Measurements from ENCODE around the gene POTEJ. TPM values are rescaled to one million over a fixed set of nuclear protein-coding genes. Genes with fewer than 3 reads are reported as not detected.
"Not testable (repeated sequence)": the region's sequence is repeated elsewhere in the genome, so short reads cannot be mapped to it uniquely, and the experiment has no call there.

POTEJ gene
- total RNA-seq, 3 donors from 2014 or later = not detected

DNA sequence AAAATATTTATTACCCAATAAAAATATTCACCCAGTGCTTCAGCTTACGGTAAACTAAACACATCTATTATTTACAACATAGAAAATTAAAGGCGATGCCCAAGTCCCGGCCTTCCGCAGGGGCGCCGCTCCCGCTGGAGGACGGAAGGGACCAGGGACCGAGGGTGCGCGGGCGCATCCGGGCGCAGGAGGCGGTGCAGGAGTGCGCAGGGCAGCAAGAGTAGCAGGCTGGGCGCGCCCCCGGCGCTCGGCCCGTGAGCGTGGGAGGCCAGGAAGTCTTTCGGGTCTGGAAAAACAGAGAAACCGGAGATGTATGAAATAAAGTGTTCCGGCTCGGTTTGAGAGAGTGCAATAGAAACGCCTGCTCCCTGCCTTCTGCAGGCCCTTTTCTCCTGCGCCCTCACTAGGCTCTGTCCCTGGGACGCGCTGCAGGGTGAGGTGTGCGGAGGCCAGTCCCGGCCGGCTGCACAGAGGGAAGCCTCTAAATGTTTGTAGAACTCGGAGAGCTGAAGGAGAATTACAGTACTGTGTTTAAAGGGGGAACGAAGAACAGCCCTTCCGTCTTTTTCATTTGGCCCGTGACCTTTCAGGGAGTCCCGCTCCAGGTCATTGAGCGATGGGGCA, 18.3 kb upstream of the POTEJ start:
- H3K9me3 Mint-ChIP-seq; DNase-seq; H3K36me3 Mint-ChIP-seq (ENCODE audit: insufficient read depth); H3K27me3 Mint-ChIP-seq (ENCODE audit: low read depth); H3K4me3 Mint-ChIP-seq; H3K4me1 Mint-ChIP-seq (ENCODE audit: low read depth); ATAC-seq: not testable (repeated sequence)

DNA sequence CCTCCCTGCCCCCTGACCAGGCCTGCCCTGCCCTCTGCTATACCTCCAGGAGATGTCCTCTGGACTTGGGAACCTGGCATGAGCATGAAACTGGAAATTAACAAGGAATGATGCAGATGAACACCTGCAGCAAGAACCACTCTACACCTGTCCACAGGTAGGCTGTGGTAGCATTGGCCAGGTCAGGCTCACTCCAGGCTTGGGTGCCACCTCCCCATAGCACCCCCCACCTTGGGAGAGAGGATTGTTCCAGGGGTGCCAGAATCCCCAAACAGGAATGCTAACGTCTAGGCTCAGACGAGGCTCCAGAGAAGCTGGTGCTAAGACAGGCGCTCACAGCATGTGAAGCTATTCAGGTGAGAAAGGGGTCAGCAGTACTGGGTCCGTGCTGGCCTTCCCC, 17.2 kb upstream of the POTEJ start:
- H3K9me3 Mint-ChIP-seq; H3K4me3 Mint-ChIP-seq; DNase-seq; H3K27me3 Mint-ChIP-seq (ENCODE audit: low read depth); ATAC-seq; H3K36me3 Mint-ChIP-seq (ENCODE audit: insufficient read depth); H3K4me1 Mint-ChIP-seq (ENCODE audit: low read depth): not testable (repeated sequence)

DNA sequence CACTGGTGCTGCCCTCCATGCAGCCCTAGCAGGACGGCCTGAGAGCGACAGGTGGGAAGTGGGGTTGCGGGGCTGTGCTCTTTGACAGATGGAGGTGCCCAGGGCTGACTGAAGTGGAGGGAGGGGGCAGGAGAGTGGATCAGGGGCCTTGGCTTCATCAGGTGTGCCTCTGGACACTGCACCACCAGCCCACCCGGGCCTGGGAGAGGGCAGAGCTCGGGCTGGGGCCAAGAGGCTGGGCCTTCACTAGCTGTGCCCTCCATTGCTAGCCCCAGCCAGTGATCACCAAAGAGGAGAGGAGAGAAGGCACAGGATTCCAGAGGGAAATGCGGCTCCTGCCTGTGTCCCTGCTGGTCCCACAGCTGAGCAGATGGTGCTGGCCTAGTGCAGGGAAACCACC, 14.5 kb upstream of the POTEJ start:
- ATAC-seq; H3K4me1 Mint-ChIP-seq (ENCODE audit: low read depth); DNase-seq; H3K27me3 Mint-ChIP-seq (ENCODE audit: low read depth); H3K4me3 Mint-ChIP-seq; H3K9me3 Mint-ChIP-seq; H3K36me3 Mint-ChIP-seq (ENCODE audit: insufficient read depth): not testable (repeated sequence)

DNA sequence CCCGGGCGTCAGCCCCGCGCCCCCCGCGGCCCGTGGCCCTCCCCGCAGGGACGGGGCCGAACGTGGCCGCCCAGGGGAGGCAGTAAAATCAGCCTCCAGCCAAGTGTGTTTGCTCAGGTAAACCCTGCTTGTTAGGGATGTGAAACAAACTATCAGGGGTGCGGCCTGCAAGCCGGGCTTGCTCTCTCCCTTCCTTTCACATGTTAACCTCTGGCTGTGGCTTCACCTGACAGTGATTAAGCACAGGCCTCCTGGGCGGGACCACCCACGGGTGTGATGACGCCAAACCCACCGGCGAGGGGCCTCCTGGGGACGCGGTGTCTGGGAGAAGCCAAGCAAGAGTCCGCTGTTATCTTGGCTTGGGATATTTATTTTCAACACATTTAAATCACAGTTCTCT, 13.2 kb upstream of the POTEJ start:
- not testable (repeated sequence) for H3K4me3 Mint-ChIP-seq; H3K36me3 Mint-ChIP-seq (ENCODE audit: insufficient read depth); H3K9me3 Mint-ChIP-seq; ATAC-seq; H3K4me1 Mint-ChIP-seq (ENCODE audit: low read depth); DNase-seq; H3K27me3 Mint-ChIP-seq (ENCODE audit: low read depth)

DNA sequence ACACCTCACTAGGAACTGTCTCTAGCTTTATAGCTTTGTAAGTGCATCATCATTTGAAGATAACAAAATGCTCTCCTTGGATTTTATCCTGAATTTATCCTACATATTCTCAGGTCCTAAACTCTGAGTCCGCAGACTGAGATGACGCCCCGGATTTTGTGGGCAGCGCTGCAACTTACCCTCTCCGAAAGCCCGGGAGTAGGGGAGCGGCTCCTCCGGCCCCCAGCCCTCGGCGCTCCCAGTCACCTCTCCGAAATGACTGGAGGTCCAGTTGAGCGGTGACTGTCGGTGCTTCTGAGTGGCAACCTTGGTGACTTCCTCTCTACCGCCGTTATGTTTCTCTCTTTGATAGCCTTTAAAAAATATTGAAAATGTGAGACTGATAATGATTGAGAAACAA, 12.8 kb upstream of the POTEJ start:
- ATAC-seq; H3K4me3 Mint-ChIP-seq; H3K27me3 Mint-ChIP-seq (ENCODE audit: low read depth); DNase-seq; H3K4me1 Mint-ChIP-seq (ENCODE audit: low read depth); H3K36me3 Mint-ChIP-seq (ENCODE audit: insufficient read depth); H3K9me3 Mint-ChIP-seq: not testable (repeated sequence)

DNA sequence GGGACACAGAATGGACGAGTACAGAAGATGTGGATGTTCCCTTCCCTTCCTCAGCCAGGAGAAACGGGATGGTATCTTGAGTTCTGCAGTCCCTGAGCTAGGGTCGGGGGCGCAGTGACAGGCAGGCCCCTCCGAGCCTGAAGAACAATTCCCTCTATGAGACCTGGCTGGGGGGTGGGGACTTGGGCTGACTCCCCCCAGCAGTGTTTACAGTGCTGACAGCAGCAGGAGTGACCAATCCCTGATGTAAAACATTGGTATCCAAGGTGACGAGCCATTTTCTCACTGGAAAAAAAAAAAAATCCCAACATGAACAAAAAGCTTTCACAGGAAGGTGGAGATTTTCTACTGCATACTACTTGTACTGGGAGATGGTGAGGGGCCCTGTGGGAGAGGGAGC, 11.8 kb upstream of the POTEJ start, which contains the start of gene CFC1:
TSS of gene CFC1 (minus strand) at position 183 of the 400 bp plus-strand sequence. CDS start 288 bp downstream, outside the sequence.
- H3K9me3 Mint-ChIP-seq; H3K4me3 Mint-ChIP-seq; H3K27me3 Mint-ChIP-seq (ENCODE audit: low read depth); H3K36me3 Mint-ChIP-seq (ENCODE audit: insufficient read depth); ATAC-seq; H3K4me1 Mint-ChIP-seq (ENCODE audit: low read depth); DNase-seq: not testable (repeated sequence)

DNA sequence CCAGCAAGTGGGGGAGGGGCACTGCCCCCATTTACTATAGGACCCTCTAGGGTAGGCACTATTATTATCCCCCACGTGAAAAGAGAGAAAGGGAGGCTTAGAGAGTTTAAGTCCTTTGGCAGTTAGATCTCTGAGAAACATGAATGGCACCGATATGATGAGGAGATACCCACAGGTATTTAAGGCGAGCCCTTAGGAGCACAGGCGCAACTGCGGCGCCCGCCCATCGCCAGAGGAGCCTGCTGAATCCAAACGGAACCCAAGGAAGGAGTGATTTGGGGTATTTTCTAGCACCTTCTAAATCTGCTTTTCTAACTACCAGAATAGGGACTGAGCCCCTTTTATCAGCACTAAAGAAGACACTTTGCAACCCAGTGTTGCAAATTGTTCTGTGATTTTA, 11.3 kb upstream of the POTEJ start:
- ATAC-seq; H3K36me3 Mint-ChIP-seq (ENCODE audit: insufficient read depth); H3K4me1 Mint-ChIP-seq (ENCODE audit: low read depth); H3K27me3 Mint-ChIP-seq (ENCODE audit: low read depth); DNase-seq; H3K4me3 Mint-ChIP-seq; H3K9me3 Mint-ChIP-seq: not testable (repeated sequence)

DNA sequence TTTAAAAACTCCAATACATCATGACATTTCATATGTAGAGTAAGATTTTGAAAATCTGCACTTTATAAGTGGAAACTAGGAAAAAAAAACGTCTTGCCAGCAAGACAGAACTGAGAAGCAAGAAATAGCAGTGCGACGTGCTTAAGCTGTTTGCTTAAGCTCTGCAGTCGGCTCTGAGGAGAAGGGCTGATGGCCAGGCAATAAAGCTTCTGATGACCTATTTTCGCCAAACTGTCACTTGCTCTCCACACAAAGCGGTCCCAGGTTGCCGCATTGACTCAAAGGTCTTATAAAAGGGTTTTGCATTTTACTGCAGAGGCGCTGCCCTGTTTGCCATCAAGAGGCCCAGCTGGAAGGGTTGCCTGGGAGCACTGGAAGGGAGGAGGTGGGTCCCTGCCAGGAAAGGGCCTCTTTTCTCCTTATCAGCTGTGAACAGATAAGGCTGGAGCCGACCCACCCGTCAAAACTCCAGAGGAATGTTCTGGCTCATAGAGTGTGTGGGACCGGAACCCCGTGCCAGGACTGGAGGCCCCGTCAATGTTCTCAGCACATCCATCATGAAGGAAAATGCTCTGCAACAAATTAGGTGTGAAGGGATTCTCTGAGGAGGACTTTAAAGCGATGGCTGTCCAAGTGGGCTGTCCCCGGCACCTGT, 9.5 kb upstream of the POTEJ start:
- H3K27me3 Mint-ChIP-seq (ENCODE audit: low read depth); ATAC-seq; H3K4me1 Mint-ChIP-seq (ENCODE audit: low read depth); H3K4me3 Mint-ChIP-seq; H3K9me3 Mint-ChIP-seq; DNase-seq; H3K36me3 Mint-ChIP-seq (ENCODE audit: insufficient read depth): not testable (repeated sequence)

DNA sequence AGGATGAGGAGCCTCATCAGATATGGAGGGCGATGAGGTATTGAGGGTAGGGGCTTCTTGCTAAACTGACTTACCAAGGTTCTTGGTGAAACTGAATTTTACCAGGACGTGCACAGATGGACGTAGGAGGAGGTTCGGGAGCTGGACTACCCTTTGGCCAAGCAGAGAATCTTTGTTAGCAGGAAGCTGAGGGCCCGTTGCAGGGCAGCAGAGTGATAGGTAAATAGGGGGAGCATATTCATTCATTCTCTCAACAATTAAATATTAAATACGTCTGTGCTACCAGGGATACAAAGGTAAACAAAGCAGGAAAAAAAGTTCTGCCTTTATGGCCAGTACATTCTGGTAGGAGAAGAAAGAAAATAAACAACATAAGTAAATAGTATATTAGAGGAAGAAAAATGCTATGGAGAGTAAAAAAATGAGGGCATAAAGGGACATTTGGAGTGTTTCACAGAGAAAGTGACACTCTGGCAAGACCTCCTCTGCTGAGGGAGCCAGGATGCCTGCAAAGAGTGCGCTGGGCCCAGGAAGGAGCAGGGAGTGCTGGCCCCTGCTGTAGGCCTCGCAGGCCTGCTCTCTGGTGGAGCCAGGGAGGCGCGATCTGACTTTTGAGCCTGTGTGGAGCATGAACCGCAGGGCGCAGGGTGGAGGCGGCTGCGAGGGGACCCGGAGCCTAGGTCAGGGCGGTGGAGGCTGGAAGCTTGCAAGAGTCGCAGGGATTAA, 2.8 kb upstream of the POTEJ start:
- not testable (repeated sequence) for H3K27me3 Mint-ChIP-seq (ENCODE audit: low read depth); H3K4me3 Mint-ChIP-seq

DNA sequence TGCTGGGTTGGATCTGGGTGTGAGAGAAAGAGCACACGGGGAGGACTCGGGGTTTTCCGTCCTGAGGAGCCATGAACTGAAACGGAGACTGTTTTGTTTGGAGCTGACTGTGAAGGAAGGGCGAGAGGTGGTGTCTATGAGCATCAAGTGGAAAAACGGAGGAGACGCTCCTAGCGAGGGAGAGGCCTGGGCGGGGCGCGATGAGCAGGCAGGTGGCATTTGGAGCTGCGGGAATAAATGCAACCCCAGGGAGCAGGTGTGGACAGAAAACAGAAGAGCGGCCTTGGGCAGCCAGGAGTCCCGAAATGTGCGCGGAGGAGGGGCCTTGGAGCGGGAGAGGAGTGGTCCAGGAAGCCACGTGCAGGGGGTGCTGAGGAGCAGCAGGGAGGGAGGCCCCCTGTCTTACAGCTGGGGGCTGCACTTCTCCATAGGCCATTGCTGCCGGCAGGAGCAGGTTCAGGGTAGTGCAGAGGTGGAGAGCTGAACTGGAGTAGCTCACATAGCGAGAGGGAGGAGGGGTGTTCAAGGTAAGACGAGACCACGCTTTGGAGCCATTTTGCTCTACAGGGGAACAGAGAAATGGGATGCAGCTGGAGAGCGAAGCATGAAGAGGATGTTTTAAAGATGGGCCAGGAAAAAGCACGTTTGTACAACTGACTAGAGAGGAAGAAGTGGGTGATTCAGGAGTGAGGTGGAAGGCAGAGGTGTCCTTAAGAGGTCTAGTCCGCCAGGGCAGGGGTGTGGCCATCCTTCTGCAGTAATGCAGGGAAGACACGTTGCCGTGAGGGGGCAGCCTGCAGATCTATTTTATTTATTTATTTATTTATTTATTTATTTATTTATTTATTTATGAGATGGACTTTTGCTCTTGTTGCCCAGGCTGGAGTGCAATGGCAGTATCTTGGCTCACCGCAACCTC, 2.0 kb upstream of the POTEJ start:
- not testable (repeated sequence) for ATAC-seq; H3K36me3 Mint-ChIP-seq (ENCODE audit: insufficient read depth); DNase-seq; H3K4me1 Mint-ChIP-seq (ENCODE audit: low read depth); H3K9me3 Mint-ChIP-seq; H3K27me3 Mint-ChIP-seq (ENCODE audit: low read depth); H3K4me3 Mint-ChIP-seq

More for the DNA sequence above, 2.8 kb upstream of the POTEJ start:
- not testable (repeated sequence) for H3K36me3 Mint-ChIP-seq (ENCODE audit: insufficient read depth); DNase-seq; H3K4me1 Mint-ChIP-seq (ENCODE audit: low read depth); H3K9me3 Mint-ChIP-seq; ATAC-seq

DNA sequence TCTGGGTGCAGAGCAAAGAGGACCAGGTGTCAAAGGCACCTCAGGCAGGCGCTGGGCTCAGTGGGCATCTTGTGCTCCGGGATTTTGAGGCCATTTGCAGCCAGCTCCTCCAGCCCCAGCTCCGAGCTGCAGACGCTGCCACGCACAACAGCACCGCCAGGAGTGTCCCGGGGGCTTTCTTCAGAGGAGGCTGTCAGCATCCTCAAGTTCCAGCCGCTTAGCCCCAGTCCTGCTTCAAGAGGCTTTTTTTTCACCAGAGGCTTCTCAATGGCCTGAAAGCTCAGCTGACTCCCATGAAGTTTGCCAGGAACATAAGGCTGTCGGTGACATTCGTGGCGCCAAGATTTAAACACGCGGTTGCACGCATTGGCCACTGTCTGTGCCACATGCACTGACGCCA, 754 bp upstream of the POTEJ start:
- ATAC-seq; H3K36me3 Mint-ChIP-seq (ENCODE audit: insufficient read depth): not testable (repeated sequence)

DNA sequence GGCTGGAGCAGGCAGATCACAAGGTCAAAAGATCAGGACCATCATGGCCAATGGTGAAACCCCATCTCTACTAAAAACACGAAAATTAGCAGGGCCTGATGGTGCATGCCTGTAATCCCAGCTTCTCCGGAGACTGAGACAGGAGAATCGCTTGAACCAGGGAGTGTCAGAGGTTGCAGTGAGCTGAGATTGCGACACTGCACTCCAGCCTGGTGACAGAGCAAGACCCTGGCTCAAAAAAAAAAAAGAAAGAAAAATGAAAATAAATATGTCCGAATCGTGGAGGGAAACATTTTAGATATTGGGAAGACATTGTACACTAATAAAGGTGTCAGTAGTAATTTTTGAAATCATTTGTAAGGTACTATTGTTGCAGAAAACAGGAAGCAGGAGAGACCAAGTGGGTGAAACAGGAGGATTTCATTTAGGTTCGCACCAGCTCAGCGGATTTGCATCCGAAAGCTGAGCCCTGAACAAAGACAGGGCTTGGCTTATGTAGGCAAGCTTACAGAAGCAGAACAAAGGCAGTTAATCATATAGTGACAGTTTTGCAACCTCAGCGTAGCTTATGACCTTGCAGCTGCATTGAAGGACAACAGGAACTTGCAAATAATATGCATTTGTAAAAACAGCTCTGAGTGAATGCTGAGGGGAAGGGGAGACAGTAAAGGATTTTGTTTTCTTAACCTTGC, 17.7 kb downstream of the POTEJ start:
- H3K9me3 Mint-ChIP-seq; H3K4me3 Mint-ChIP-seq; H3K36me3 Mint-ChIP-seq (ENCODE audit: insufficient read depth); H3K4me1 Mint-ChIP-seq (ENCODE audit: low read depth); DNase-seq; H3K27me3 Mint-ChIP-seq (ENCODE audit: low read depth); ATAC-seq: not testable (repeated sequence)

More for the DNA sequence above, 754 bp upstream of the POTEJ start:
- not testable (repeated sequence) for H3K27me3 Mint-ChIP-seq (ENCODE audit: low read depth); H3K9me3 Mint-ChIP-seq; H3K4me1 Mint-ChIP-seq (ENCODE audit: low read depth); H3K4me3 Mint-ChIP-seq; DNase-seq

DNA sequence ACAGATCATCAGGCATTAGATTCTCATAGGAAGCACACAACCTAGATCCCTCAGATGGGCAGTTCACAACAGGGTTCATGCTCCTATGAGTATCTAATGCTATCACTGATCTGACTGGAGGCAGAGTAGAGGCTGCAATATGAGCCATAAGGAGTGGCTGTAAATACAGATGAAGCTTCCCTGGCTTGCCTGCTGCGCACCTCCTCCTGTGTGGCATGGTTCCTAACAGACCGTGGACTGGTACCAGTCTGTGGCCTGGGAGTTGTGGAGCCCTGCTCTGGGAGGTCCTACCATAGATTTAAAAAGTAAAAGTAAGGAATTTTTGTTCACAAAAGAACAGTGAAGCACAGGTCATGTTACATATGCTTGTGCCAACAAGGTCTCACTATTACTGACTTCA, 27.7 kb downstream of the POTEJ start:
- ATAC-seq; DNase-seq; H3K36me3 Mint-ChIP-seq (ENCODE audit: insufficient read depth); H3K27me3 Mint-ChIP-seq (ENCODE audit: low read depth); H3K4me1 Mint-ChIP-seq (ENCODE audit: low read depth); H3K4me3 Mint-ChIP-seq; H3K9me3 Mint-ChIP-seq: not testable (repeated sequence)

DNA sequence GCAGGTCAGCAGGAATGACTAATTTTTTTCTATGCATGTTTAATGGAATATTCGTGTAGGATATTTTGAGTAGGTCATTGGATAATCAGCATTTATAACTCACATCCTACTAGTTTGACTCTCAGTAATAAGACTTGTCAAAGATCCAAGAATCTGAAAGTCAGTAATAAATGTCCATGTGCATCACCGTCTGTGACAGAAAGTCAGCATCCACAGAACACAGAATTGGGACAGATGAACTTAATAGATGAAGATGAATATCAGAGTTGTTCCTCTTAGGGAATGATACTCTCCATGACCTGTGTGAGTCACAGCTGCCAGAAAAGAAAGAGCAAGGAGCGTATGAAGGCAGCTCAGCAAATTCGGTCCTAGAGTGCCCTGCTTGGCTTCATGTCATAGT, 30.4 kb downstream of the POTEJ start:
- H3K4me1 Mint-ChIP-seq (ENCODE audit: low read depth) = not testable (repeated sequence)

More for the DNA sequence above, 30.4 kb downstream of the POTEJ start:
- not testable (repeated sequence) for H3K27me3 Mint-ChIP-seq (ENCODE audit: low read depth); H3K9me3 Mint-ChIP-seq; ATAC-seq; H3K36me3 Mint-ChIP-seq (ENCODE audit: insufficient read depth); H3K4me3 Mint-ChIP-seq; DNase-seq
